Measurements from ENCODE around the gene FNDC3B.
A peak's percentile ranks its signal among the peaks of the same experiment; 100 is the strongest.

FNDC3B gene

DNA sequence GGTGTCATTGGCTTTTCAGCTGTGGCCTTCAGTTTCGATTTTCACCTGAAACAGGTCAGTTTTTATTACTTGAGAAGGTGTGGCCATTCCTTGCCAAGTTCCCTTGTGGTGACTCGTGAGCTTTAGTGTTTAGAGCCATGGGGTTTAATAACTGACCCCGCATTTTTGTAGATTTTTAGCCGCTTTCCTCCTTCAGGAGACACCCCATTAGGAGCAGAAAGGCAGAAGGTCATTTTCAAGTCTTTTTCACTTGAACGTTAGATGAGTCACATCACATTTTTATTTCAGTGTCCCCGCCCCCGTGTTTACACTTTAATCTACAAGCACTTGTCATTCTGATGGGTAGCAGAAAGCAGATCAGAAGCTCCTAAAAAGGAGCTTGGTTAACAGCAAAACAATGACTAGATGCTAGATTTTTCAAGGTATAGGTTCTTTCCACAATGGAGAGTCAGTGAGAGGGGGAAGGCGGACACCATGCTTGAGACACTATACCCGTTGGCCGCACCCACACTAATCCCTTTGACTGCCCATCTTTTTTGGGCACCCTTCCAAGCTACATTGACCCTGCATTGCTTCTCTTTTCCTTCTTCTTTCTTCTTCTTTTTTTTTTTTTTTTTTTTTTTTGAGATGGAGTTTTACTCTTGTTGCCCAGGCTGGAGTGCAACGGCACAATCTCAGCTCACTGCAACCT, 276.2 kb downstream of the FNDC3B start:
- Histone ChIP-seq H2AFZ (ENCODE audit: low read length) (no peak overlapping the region), H3K9me3 (ENCODE audit: insufficient read depth, low read depth, low read length) (no peaks in the 10 kb centered on the region), H3K79me2 (ENCODE audit: insufficient read depth, low read length) (no peaks in the 10 kb centered on the region), H3F3A (ENCODE audit: low read depth) (no peaks in the 10 kb centered on the region), H3K36me3 (ENCODE audit: insufficient read depth, low read length) (peaks cover 8% of the 10 kb centered on the region; the same call in 1 of the 2 replicates), H3K27me3 (ENCODE audit: insufficient read depth, low read length, poor library complexity, severe bottlenecking) (no peaks in the 10 kb centered on the region), H3K9me2 (replicated peaks; ENCODE audit: low read depth, low read length) (no peaks in the 10 kb centered on the region), H3K4me1 (ENCODE audit: insufficient read depth, low read length, poor library complexity, severe bottlenecking) (peaks cover 26% of the 10 kb centered on the region), H3K4me2 (ENCODE audit: low read depth, low read length, poor library complexity, severe bottlenecking) (no peak overlapping the region), H4K20me1 (ENCODE audit: insufficient read depth, low read length, poor library complexity, severe bottlenecking) (no peaks in the 10 kb centered on the region), H3K4me3 (ENCODE audit: low read length, poor library complexity, severe bottlenecking) (no peak overlapping the region), H3K9ac (ENCODE audit: low read depth, low read length, poor library complexity, severe bottlenecking) (no peak overlapping the region)
- TF ChIP-seq, protein P1, sequence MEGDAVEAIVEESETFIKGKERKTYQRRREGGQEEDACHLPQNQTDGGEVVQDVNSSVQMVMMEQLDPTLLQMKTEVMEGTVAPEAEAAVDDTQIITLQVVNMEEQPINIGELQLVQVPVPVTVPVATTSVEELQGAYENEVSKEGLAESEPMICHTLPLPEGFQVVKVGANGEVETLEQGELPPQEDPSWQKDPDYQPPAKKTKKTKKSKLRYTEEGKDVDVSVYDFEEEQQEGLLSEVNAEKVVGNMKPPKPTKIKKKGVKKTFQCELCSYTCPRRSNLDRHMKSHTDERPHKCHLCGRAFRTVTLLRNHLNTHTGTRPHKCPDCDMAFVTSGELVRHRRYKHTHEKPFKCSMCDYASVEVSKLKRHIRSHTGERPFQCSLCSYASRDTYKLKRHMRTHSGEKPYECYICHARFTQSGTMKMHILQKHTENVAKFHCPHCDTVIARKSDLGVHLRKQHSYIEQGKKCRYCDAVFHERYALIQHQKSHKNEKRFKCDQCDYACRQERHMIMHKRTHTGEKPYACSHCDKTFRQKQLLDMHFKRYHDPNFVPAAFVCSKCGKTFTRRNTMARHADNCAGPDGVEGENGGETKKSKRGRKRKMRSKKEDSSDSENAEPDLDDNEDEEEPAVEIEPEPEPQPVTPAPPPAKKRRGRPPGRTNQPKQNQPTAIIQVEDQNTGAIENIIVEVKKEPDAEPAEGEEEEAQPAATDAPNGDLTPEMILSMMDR (conservative IDR thresholded peaks at IDR 0.05; ENCODE audit: low read length): no peak
- no peak for TF ChIP-seq EZH2phosphoT487 (IDR thresholded peaks at IDR 0.05; ENCODE audit: borderline replicate concordance)

DNA sequence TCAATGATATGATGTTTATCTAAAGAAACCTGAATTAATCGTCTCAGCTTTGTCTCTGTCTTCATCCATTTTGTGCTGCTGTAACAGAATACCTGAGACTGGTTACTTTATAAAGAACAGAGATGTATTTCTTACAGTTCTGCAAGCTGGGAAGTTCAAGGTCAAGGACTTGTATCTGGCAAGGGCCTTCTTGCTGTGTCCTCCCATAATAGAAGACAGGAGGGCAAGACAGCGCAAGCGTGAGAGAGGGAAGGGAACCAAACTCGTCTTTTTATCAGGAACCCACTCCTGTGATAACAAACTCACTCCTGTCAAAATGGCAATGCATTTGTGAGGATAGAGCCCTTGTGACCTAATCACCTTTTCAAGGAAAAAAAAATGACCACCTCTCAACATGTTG, 277.4 kb downstream of the FNDC3B start:
- TF ChIP-seq EZH2phosphoT487 (IDR thresholded peaks at IDR 0.05; ENCODE audit: borderline replicate concordance): no peak
- TF ChIP-seq, protein P1 (conservative IDR thresholded peaks at IDR 0.05; ENCODE audit: low read length): no peak
- Histone ChIP-seq H3K4me1 (ENCODE audit: insufficient read depth, low read length, poor library complexity, severe bottlenecking) (peaks cover 34% of the 10 kb centered on the region), H4K20me1 (ENCODE audit: insufficient read depth, low read length, poor library complexity, severe bottlenecking) (no peaks in the 10 kb centered on the region), H3K4me2 (ENCODE audit: low read depth, low read length, poor library complexity, severe bottlenecking) (no peak overlapping the region), H3K9ac (ENCODE audit: low read depth, low read length, poor library complexity, severe bottlenecking) (no peak overlapping the region), H3K79me2 (ENCODE audit: insufficient read depth, low read length) (no peaks in the 10 kb centered on the region), H2AFZ (ENCODE audit: low read length) (no peak overlapping the region), H3K9me2 (replicated peaks; ENCODE audit: low read depth, low read length) (no peaks in the 10 kb centered on the region), H3K9me3 (ENCODE audit: insufficient read depth, low read depth, low read length) (no peaks in the 10 kb centered on the region), H3K27me3 (ENCODE audit: insufficient read depth, low read length, poor library complexity, severe bottlenecking) (no peaks in the 10 kb centered on the region), H3K36me3 (ENCODE audit: insufficient read depth, low read length) (no peaks in the 10 kb centered on the region), H3K4me3 (ENCODE audit: low read length, poor library complexity, severe bottlenecking) (no peak overlapping the region), H3F3A (ENCODE audit: low read depth) (no peaks in the 10 kb centered on the region)

DNA sequence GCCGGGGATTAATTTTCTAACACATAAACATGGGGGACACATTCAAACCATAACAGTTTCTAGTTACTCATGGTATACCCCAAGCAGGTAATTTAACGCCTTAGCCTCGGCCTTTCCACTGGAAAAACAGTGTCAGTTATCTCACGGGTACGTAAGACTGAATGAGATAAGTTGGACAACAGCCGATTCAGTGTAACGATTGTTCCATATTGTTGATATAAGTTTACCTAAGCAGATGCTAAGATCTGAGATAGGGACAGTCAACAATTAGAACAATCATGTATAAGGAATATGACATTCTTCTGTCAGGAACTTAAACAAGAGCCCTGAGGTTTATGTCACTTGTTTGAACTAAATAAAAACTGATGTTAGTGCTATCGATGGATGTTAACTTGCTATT, 278.1 kb downstream of the FNDC3B start:
- H3K9me2 ChIP-seq (replicated peaks; ENCODE audit: low read depth, low read length): no peaks in the 10 kb centered on the region
- peak overlapping the region; percentile 46 for H3K4me2 ChIP-seq (ENCODE audit: low read depth, low read length, poor library complexity, severe bottlenecking)
- TF ChIP-seq, protein P1 (conservative IDR thresholded peaks at IDR 0.05; ENCODE audit: low read length): no peak
- no peak for TF ChIP-seq EZH2phosphoT487 (IDR thresholded peaks at IDR 0.05; ENCODE audit: borderline replicate concordance)
- H3K9me3 ChIP-seq (ENCODE audit: insufficient read depth, low read depth, low read length): no peaks in the 10 kb centered on the region
- no peaks in the 10 kb centered on the region for H3K79me2 ChIP-seq (ENCODE audit: insufficient read depth, low read length)
- H3K9ac ChIP-seq (ENCODE audit: low read depth, low read length, poor library complexity, severe bottlenecking): no peak overlapping the region
- H4K20me1 ChIP-seq (ENCODE audit: insufficient read depth, low read length, poor library complexity, severe bottlenecking): no peaks in the 10 kb centered on the region
- no peaks in the 10 kb centered on the region for H3K27me3 ChIP-seq (ENCODE audit: insufficient read depth, low read length, poor library complexity, severe bottlenecking)
- no peak overlapping the region for H2AFZ ChIP-seq (ENCODE audit: low read length)
- no peaks in the 10 kb centered on the region for H3F3A ChIP-seq (ENCODE audit: low read depth)
- H3K4me1 ChIP-seq (ENCODE audit: insufficient read depth, low read length, poor library complexity, severe bottlenecking): peaks cover 34% of the 10 kb centered on the region
- H3K36me3 ChIP-seq (ENCODE audit: insufficient read depth, low read length): no peaks in the 10 kb centered on the region
- H3K4me3 ChIP-seq (ENCODE audit: low read length, poor library complexity, severe bottlenecking): no peak overlapping the region

All from Loucy (cell line).